Measurements from ENCODE around the gene STK40. TPM values are rescaled to one million over a fixed set of nuclear protein-coding genes. Genes with fewer than 3 reads are reported as not detected.

STK40 gene
- total and polyA plus RNA-seq, 9 of the 15 experiments (the other 6 are each of a cell fraction or from before 2014, with no cell fraction given): 0.69 to 94.3 (median 39.1) TPM

DNA sequence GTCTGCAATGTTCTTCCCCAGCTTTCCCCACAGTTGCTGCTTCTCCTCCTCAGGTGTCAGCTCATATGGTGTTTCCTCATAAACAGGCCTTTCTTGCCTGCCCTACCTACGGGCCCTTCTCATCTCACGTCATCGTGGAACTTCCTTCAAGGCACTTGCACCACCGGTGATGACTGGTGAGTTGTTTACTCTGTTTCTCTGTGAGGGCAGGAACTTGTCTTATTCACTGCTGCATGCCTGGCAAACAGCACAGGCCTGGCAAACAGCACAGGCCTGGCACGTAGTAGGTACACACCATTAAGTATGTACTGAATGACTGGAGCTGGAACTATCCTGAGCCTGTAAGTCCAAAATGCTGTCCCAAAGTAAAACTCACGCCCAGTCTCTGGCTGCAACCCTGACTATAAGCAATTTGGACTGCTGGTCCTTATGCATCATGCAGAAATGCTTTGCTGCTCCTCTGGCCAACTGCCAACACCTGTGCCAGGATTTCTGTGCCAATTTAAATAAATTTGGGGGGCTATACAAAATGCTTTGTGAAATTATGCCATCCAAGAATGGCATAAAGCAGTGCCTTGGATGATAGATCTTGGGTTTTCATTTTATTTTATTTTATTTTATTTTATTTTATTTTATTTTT lies 25.7 kb downstream of the STK40 start:
- in situ Hi-C loops (cut with MboI): no loop called here
- no TSS peak for BruUV-seq (replicated peaks)

More for the DNA sequence above, 25.7 kb downstream of the STK40 start:
- intact Hi-C loops (cut with micrococcal nuclease): no loop called here
- Histone ChIP-seq H3K9me3 (replicated peaks; ENCODE audit: control insufficient read depth, insufficient read depth, low read depth, low read length) (no peaks in the 10 kb centered on the region), H3K27ac (ENCODE audit: extremely low read depth, low read depth, low read length) (no peak overlapping the region), H3K4me3 (no peak overlapping the region), H3K4me2 (ENCODE audit: insufficient read depth, low read length) (no peak overlapping the region), H3K4me1 (replicated peaks in 1 of 2; ENCODE audit: control insufficient read depth in 2 of 2, insufficient read depth in 2 of 2, low read length in 2 of 2) (0 out of 5 replicates have a peak, but pooled peaks cover 0 to 3% of the 10 kb centered on the region in 2 experiments), H3K79me2 (ENCODE audit: control insufficient read depth, insufficient read depth, low read length) (0 out of 3 replicates have a peak, but pooled peaks cover 4% of the 10 kb centered on the region), H4K20me1 (replicated peaks; ENCODE audit: control insufficient read depth, insufficient read depth, low read length) (no peaks in the 10 kb centered on the region), H3K9ac (ENCODE audit: insufficient read depth in 1 of 2, low read depth in 2 of 2, low read length in 2 of 2) (peak overlapping the region in 1 of 2 experiments; percentile 24; a peak in 1 of 4 replicates), H3K9me1 (ENCODE audit: control insufficient read depth, insufficient read depth, low read length) (no peaks in the 10 kb centered on the region), H3K36me3 (ENCODE audit: control insufficient read depth, insufficient read depth, low read length) (peaks cover 75% of the 10 kb centered on the region), H3K27me3 (ENCODE audit: control insufficient read depth in 2 of 2, insufficient read depth in 2 of 2, low read length in 2 of 2) (no peaks in the 10 kb centered on the region), H2AFZ (ENCODE audit: low read depth, low read length) (no peak overlapping the region)
- ATAC-seq (no peak), FAIRE-seq (no peak), DNase-seq (ENCODE audit: extremely low read depth in 1 of 4, low spot score in 3 of 4) (no peak)
- peak; percentile 70 for TF ChIP-seq ZKSCAN1 (IDR thresholded peaks at IDR 0.05; ENCODE audit: low read depth, low read length)
- no peak for TF ChIP-seq RHOXF2B (CRISPR knock-in tag; conservative IDR thresholded peaks at IDR 0.05)
- TF ChIP-seq, protein P1, sequence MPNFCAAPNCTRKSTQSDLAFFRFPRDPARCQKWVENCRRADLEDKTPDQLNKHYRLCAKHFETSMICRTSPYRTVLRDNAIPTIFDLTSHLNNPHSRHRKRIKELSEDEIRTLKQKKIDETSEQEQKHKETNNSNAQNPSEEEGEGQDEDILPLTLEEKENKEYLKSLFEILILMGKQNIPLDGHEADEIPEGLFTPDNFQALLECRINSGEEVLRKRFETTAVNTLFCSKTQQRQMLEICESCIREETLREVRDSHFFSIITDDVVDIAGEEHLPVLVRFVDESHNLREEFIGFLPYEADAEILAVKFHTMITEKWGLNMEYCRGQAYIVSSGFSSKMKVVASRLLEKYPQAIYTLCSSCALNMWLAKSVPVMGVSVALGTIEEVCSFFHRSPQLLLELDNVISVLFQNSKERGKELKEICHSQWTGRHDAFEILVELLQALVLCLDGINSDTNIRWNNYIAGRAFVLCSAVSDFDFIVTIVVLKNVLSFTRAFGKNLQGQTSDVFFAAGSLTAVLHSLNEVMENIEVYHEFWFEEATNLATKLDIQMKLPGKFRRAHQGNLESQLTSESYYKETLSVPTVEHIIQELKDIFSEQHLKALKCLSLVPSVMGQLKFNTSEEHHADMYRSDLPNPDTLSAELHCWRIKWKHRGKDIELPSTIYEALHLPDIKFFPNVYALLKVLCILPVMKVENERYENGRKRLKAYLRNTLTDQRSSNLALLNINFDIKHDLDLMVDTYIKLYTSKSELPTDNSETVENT (CRISPR knock-in tag; IDR thresholded peaks at IDR 0.05): no peak
- TF ChIP-seq POLR2A (conservative IDR thresholded peaks at IDR 0.05): peak; percentile 6; the same call in 1 of the 2 replicates
- no peak for TF ChIP-seq NCOA6 (IDR thresholded peaks at IDR 0.05)
- peak; percentile 68 for TF ChIP-seq NFIC (IDR thresholded peaks at IDR 0.05)
- TF ChIP-seq DIDO1 (tag; IDR thresholded peaks at IDR 0.05; ENCODE audit: low read depth): no peak
- ChIA-PET CTCF (ENCODE audit: low intra/inter-chr PET ratio) (no interaction called here), POLR2A (interaction anchor here (0.6 to 2.9 kb wide), 4 partner anchors 9 to 28 kb away, joined by 3 to 18 read pairs (median 6); no protein-coding TSS in a partner anchor)
- WGBS (ENCODE audit: insufficient coverage, low coverage, missing lambda C conversion rate): 89% methylated on average over 6 of the region's 6 CpGs
